Stimulated activated CD4-positive, alpha-beta T cell treated with anti-CD3 and anti-CD28 coated beads, Interleukin-12 subunit alpha, Interleukin-12 subunit beta, amount 100 ng/mL, for 4 hours (primary cell): ENCODE results near the gene TSSK3.
A peak's percentile ranks its signal among the peaks of the same experiment; 100 is the strongest.
"Not testable (repeated sequence)": the region's sequence is repeated elsewhere in the genome, so short reads cannot be mapped to it uniquely, and the experiment has no call there.

Experiments
- DNase-seq: peaks from one replicate; pipeline ENCODE4 v3.0.0-alpha.2; 2020

TSSK3 gene

GRCh38 chr1:32339363-32339978 lies 22.9 kb upstream of the TSSK3 start:
- DNase-seq = peak; percentile 36

- no peak for DNase-seq
These were observed 21.1 kb upstream of the TSSK3 start for GRCh38 chr1:32341186-32341757.

GRCh38 chr1:32341971-32342370 lies 20.4 kb upstream of the TSSK3 start:
- DNase-seq = no peak

- no peak for DNase-seq
These were observed 19.6 kb upstream of the TSSK3 start for GRCh38 chr1:32342704-32343103.

DNA sequence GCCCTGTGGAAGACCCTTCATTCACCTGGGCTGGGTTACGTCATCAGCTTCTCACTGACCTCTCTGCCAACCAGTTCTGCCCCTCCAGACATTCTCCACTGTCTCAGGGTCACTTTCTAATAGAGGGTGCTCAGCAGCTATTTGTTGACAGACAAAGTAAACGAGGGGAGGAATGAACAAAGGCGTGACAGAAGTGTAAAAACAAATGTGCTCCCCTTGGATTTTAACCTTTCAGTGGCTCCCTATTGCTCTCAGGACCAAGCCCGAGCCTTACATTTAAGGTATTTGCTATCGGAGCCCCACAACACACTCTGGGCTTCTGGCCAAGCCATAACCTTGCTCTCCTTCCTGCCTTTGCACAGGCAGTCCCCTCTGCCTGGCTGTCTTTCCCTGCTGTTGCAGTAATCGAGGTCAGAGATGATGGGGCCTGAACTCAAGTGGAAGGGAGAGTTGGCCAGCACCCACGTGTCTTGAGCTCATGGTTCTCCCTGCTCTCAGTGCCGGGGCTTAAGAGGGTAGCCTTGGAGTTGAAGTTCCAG lies 17.0 kb upstream of the TSSK3 start:
- DNase-seq = no peak

DNA sequence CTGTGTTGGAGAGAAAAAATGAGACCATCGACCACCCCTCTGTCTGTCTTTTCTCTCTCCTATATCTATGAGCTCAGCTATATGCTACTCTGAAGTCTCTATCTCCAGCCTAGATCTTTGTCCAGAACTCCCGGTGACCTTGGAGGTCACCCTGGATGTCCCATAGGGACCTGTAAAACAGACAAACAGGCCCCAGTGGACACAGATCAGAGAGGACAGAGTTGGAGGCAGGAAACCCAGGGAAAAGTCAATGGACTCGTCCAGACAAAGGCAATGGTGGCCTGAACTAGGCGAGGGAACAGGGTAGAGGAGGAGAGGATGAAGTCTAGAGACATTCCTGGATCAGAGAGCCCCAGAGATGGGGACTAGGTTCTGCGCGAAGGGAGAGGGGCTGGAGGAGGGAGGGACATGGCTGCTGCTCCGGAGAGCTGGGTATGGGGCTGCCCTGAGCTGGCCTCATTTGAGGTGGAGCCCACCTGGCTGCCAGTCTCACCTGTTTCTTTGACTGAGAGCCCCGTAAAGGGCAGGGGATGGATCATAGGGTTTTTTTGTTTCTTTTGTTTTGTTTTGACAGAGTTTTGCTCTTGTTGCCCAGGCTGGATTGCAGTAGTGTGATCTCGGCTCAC lies 15.7 kb upstream of the TSSK3 start:
- no peak for DNase-seq

GRCh38 chr1:32349211-32349708 lies 13.1 kb upstream of the TSSK3 start:
- DNase-seq = no peak

- DNase-seq = peak; percentile 79
These were observed 11.4 kb upstream of the TSSK3 start for GRCh38 chr1:32350785-32351398.

DNA sequence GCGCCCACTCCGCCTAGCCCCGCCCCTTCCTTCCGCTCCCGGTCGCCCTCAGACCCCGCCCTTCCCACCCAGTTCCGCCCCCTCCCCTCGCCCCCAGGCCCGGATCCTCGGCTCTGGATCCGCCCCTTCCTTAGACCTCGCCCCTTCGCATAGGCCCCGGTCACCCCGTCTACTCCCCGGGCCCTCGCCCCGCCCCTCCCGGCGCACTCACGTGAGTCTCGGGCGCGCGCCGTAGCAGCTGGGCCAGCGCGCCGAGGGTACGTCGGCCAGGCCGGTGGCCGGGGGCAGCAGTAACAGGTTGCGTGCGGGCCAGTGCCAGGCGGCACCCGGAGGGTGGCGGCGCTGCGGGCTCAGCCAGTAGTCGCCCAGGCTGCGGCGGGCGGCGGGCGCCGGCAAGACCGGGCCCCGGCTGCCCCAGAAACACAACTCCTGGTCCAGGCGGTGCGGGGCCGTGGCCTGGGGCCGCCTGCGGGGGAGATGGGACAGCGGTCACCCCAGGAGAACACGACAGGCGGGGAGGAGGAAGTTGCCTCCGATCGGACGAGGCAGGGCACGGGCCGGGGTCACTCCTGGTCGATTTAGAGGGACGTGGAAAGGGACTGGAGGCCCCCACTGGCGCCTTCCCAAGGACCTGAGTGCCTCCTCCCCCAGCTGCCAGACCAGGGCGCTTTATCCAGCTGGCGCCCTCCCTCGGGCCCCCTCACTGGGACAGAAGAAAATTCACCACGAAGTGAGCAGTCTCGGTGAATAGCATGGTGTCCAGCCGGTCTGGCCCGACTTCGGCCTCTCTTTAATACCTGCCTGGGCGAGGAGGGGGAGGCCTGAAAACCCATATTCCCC lies 10.7 kb upstream of the TSSK3 start:
- DNase-seq = peak; percentile 92

- no peak for DNase-seq
These were observed 10.0 kb upstream of the TSSK3 start for GRCh38 chr1:32352239-32352745.

DNA sequence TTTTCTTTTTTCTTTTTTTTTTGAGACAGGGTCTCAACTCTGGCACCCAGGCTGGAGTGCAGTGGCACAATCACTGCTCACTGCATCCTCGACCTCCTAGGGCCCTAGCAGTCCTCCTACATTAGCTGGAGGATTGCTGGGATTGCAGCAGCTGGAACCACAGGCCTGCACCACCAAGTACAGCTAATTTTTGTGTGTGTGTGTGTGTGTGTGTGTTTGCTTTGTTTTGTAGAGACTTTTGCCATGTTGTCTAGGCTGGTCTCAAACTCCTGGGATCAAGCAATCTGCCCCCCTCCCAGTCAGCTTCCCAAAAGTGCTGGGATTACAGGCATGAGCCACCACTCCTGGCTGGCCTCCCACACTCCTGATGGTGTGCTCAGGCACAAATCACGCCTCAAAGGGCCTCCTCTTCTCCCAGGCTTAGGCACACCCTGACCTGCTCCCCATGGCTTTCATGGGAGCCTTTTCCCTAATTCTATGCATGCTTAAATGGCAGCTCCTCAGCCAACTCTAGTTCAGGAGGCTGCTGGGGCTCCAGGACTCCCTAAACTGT lies 9.4 kb upstream of the TSSK3 start:
- DNase-seq = no peak

GRCh38 chr1:32353431-32353830 lies 8.9 kb upstream of the TSSK3 start:
- no peak for DNase-seq

DNA sequence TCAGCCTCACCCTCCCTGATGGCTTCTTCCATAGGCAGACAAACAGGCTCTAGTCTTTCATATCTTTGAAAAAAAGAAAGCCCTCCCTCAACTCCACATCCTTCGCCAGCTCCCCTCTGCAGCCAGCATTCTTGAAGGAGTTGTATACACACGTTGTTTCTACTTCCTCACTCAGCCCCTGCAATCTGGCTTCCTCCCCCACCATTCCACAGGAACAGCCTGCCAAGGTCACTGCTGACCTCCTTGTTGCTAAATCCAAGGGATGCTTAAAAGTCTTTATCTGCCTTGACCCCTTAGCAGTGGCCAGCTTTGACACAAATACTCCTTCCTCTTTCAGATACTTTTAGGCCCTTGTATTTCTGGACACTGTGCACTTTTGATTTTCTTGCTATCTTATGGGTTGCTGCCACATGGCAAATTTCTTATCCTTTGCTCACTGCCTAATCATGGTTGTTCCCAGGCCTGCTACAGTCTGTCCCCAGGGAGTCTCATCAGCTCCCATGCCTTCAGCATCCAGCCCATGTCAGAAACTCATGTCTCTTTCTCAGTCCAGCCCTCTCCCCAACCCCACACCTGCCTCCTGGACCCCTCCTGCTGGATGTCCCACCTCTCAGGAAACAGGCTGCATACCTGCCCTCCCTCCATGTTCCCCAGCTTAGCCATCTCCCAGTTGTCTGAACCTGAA lies 8.3 kb upstream of the TSSK3 start:
- DNase-seq = no peak

GRCh38 chr1:32355778-32356177 lies 6.6 kb upstream of the TSSK3 start:
- not testable (repeated sequence) for DNase-seq

DNA sequence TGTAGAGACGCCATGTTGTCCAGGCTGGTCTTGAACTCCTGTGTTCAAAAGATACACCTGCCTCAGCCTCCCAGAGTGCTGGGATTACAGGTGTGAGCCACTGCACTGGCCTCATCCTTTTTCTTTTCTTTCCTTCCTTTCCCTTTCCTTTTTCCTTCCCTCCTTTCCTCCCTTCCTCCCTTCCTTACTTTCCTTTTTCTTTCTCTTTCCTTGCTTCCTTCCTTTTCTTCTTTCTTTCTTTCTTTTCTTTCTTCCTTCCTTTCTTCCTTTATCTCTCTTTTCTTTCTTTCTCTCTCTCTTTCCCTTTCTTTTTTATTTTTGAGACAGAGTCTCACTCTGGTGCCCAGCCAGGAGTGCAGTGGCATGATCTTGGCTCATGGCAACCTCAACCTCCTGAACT lies 5.9 kb upstream of the TSSK3 start:
- no peak for DNase-seq

DNA sequence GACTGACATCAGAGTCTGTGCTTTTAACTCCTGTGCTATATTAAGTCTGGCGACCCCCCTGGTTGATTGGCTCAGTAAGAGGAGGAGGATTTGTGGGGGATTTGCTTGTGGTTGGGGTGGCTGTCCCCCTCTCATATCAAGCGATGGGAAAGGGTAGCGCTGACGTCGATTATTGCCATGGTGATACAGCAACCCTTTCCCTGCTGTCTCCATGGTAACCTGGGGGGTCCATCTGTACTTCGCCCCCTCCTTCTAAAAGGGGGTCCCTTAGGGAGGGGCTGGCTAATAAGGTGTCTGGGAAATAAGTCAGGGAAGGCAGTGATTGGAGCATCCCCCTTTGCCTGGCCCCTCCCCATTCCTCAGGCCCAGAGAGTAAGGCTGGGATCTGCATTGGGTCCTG lies 4.7 kb upstream of the TSSK3 start:
- DNase-seq = no peak

GRCh38 chr1:32358435-32358834 lies 3.9 kb upstream of the TSSK3 start:
- DNase-seq = no peak

DNA sequence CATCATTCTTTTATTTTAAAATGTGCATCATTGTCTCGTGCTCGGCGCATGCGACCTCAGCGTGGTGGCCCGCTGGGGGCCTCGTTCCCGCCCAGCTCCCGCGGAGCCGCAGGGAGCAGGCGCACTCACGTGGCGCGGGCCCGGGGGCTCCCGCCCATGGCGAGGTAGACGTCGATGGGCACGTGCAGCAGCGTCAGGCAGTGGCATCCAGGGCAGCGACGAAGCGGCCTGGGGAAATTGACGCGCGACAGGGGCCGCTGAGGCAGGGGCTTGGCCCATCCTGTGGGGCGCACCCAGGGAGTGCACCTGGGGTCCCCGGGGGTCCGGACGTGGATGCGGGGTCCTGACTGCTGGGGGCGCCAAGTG lies 1.0 kb upstream of the TSSK3 start:
- DNase-seq = no peak

DNA sequence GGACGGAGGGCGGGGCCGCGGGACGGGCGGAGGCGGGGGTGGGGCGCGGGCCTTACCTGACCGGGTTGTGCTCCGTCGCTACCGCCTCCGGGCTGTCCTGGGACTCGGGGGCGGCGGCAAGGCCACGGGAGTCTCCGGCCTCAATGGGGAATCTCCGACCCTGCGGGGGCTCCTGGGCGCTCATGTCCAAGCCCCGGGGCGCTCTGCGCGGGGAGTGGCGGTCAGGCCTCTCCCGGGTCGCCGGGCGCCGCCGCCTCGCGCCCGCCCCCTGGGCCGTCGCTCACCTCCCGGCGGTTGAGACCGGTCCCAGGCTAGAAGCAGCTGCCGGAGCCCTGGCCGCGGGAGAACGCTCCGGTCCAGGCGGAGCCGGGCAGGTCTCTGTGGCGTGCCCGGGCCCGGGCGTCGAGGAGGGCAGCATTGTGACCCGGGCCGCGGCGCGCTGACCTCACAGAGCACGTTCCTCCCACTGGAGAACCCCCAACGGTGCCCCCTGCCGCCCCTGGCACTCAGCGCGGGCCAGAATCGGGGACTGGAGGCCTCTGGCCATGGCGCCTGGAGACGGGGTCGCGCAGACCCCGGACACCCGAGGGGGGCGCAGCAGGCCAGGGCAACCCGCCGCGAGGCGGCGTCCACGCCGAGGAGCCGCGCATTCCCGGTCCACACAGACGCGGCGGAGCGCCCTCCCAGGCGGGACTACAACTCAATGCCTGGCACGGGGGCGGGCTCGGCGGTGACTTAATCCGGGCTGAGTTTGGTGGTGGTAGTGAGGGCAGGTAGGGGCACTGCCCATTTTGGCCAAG lies 465 bp upstream of the TSSK3 start:
- DNase-seq = peak; percentile 32

DNA sequence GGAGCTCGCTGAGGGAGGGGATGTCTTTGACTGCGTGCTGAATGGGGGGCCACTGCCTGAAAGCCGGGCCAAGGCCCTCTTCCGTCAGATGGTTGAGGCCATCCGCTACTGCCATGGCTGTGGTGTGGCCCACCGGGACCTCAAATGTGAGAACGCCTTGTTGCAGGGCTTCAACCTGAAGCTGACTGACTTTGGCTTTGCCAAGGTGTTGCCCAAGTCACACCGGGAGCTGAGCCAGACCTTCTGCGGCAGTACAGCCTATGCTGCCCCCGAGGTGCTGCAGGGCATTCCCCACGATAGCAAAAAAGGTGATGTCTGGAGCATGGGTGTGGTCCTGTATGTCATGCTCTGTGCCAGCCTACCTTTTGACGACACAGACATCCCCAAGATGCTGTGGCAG lies 1.4 kb downstream of the TSSK3 start:
- DNase-seq = no peak

GRCh38 chr1:32364836-32365235 lies 2.5 kb downstream of the TSSK3 start:
- no peak for DNase-seq
